ENCODE results near the gene AGAP1. TPM values are rescaled to one million over a fixed set of nuclear protein-coding genes. Genes with fewer than 3 reads are reported as not detected.

Gene AGAP1
- total RNA-seq, 1 donor from 2014 or later, result 54.7 TPM

DNA sequence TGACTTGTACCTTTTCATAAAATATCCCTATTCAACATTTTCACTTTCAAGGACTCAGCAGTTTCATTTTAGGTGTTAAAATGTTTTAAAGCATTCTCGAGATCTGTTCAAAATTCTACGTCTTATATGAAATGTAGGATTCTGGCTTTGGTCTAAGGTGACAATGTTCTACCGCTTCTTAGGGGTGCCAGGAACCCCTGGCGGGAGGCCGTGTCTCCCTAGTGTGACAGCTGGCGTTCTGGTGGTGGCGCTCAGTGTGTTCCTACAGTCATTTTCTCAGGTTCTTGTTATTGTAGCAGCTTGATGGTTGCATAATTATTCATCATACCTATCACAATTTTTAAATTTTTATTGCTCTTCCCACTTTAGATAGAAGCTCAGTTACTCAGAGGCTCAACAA is 204.6 kb downstream of the AGAP1 start:
- Mint-ChIP-seq H3K27ac (ENCODE audit: unreplicated experiment) (no peak overlapping the region), H3K4me1 (peaks cover 58% of the 10 kb centered on the region), H3K9me3 (no peaks in the 10 kb centered on the region), H3K4me3 (no peak overlapping the region), H3K36me3 (ENCODE audit: low read depth) (peaks cover 4% of the 10 kb centered on the region), H3K27me3 (ENCODE audit: low read depth) (no peaks in the 10 kb centered on the region)
- no peak for TF ChIP-seq CTCF (conservative IDR thresholded peaks at IDR 0.05)
- no peak for DNase-seq (ENCODE audit: low read depth, low spot score)

DNA sequence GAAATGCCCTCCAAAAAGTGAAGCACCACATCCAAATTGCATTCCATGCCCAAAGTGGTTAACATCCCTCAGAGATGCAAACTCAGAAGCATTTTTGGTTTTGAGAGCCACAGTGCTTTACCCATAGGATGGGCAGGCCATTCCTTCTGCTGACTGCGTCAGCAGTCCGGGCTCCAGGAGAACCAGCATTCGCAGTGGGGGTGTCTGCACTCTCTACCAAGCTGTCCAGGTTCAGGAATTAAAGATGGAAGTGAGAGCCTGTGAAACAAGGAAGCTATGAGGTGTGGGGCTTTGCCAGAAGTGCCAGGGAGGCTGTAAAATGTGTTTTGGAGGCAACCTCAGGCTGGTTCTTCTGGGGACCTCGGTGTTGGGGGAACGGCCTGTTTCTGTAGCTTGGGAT is 205.7 kb downstream of the AGAP1 start:
- H3K4me1 Mint-ChIP-seq, result peaks cover 51% of the 10 kb centered on the region
- no peaks in the 10 kb centered on the region for H3K9me3 Mint-ChIP-seq
- DNase-seq (ENCODE audit: low read depth, low spot score), result no peak
- TF ChIP-seq CTCF (conservative IDR thresholded peaks at IDR 0.05), result no peak
- H3K4me3 Mint-ChIP-seq, result no peak overlapping the region
- H3K27me3 Mint-ChIP-seq (ENCODE audit: low read depth), result no peaks in the 10 kb centered on the region
- peaks cover 4% of the 10 kb centered on the region for H3K36me3 Mint-ChIP-seq (ENCODE audit: low read depth)
- peak overlapping the region; percentile 50 for H3K27ac Mint-ChIP-seq (ENCODE audit: unreplicated experiment)

GRCh38 chr2:235701206-235701981 is 207.6 kb downstream of the AGAP1 start:
- DNase-seq (ENCODE audit: low read depth, low spot score), result no peak
- Mint-ChIP-seq H3K36me3 (ENCODE audit: low read depth) (peaks cover 4% of the 10 kb centered on the region), H3K4me3 (no peak overlapping the region), H3K27ac (ENCODE audit: unreplicated experiment) (no peak overlapping the region), H3K4me1 (peaks cover 39% of the 10 kb centered on the region), H3K9me3 (no peaks in the 10 kb centered on the region), H3K27me3 (ENCODE audit: low read depth) (no peaks in the 10 kb centered on the region)
- TF ChIP-seq CTCF (conservative IDR thresholded peaks at IDR 0.05), result no peak

DNA sequence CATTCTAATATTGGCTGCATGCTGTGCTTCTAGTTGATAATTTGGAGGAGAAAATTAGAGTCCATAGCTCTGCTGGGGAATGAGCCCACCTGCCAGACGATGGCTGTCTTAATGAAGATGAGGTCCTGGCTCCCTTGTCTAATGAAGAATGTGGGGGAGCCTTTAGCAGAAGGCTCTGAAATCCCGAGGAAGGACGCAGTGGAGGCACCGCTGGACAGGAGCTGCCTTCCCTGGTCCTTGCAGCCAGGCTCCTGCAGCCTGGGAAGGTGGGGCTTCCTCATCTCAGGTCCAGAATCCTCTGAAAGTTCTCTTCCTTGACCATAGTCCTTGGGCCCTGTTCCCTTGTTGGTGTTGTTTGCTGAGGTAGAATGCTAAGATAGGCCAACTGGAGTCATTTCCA is 208.3 kb downstream of the AGAP1 start:
- H3K36me3 Mint-ChIP-seq (ENCODE audit: low read depth), result peaks cover 4% of the 10 kb centered on the region
- no peaks in the 10 kb centered on the region for H3K9me3 Mint-ChIP-seq
- no peak for DNase-seq (ENCODE audit: low read depth, low spot score)
- no peaks in the 10 kb centered on the region for H3K27me3 Mint-ChIP-seq (ENCODE audit: low read depth)
- H3K4me3 Mint-ChIP-seq, result no peak overlapping the region
- no peak for TF ChIP-seq CTCF (conservative IDR thresholded peaks at IDR 0.05)
- H3K4me1 Mint-ChIP-seq, result peaks cover 42% of the 10 kb centered on the region
- no peak overlapping the region for H3K27ac Mint-ChIP-seq (ENCODE audit: unreplicated experiment)

GRCh38 chr2:235703711-235704295 is 210.0 kb downstream of the AGAP1 start:
- peaks cover 45% of the 10 kb centered on the region for H3K4me1 Mint-ChIP-seq
- no peaks in the 10 kb centered on the region for H3K9me3 Mint-ChIP-seq
- H3K36me3 Mint-ChIP-seq (ENCODE audit: low read depth), result no peaks in the 10 kb centered on the region
- no peaks in the 10 kb centered on the region for H3K27me3 Mint-ChIP-seq (ENCODE audit: low read depth)
- no peak overlapping the region for H3K4me3 Mint-ChIP-seq
- DNase-seq (ENCODE audit: low read depth, low spot score), result no peak
- no peak overlapping the region for H3K27ac Mint-ChIP-seq (ENCODE audit: unreplicated experiment)
- TF ChIP-seq CTCF (conservative IDR thresholded peaks at IDR 0.05), result no peak

All from neural crest cell (in vitro differentiated cells).